GM12878 (cell line): ENCODE data around the gene GMPPA. TPM values are rescaled to one million over a fixed set of nuclear protein-coding genes. Genes with fewer than 3 reads are reported as not detected.

Source experiments
- ATAC-seq: fragments of 200-7000 bp; cut with Tn5 transposase; 3 replicates; pipeline ENCODE4 v1.9.1; 2020; ENCODE audit warnings: mild to moderate bottlenecking, moderate library complexity
- BruUV-seq: library from RNA; stranded (reverse); fragments of 400-500 nt; replicated peaks from 2 replicates; lab custom pipeline; 2021; lab: Mats Ljungman, UMichigan
- CTCF ChIA-PET: fragments of 300-600 bp; sonication (Branson Sonifier 250); formaldehyde crosslinking; extraction: SDS; loops from one replicate; lab custom pipeline; 2021; ENCODE audit warnings: inconsistent platforms; lab: Yijun Ruan, JAX
- POLR2A ChIA-PET: fragments of 350-600 bp; formaldehyde crosslinking; extraction: SDS; loops from one replicate; lab custom pipeline; 2021; ENCODE audit warnings: inconsistent platforms; lab: Charles Lee
- RAD21 ChIA-PET: fragments of 300-600 bp; sonication (Branson Sonifier 250); formaldehyde crosslinking; loops from one replicate; lab custom pipeline; 2023; ENCODE audit warnings: antibody characterized with exemption; ENCODE audit not compliant: unreplicated experiment; lab: Charles Lee
- SMC1A ChIA-PET: fragments of 300-600 bp; sonication (Branson Sonifier 250); formaldehyde crosslinking; loops from one replicate; lab custom pipeline; 2023; ENCODE audit not compliant: unreplicated experiment, uncharacterized antibody; lab: Charles Lee
- DNase-seq: peaks from one replicate; pipeline ENCODE4 v3.0.0-alpha.2; 2011; ENCODE audit warnings: low read depth, low spot score
- FAIRE-seq: peaks from 3 replicates; lab custom pipeline; 2011; peaks lifted over from hg19 to GRCh38; lab: Jason Lieb, UNC
- H2AFZ ChIP-seq: 2 replicates; pipeline ENCODE4 v1.6.0; 2011; ENCODE audit warnings: low read depth, low read length, control low read depth; ENCODE audit not compliant: control insufficient read depth
- H3K27ac ChIP-seq: 2 replicates; pipeline ENCODE4 v1.5.1; 2011; ENCODE audit warnings: control low read depth; ENCODE audit not compliant: control insufficient read depth, insufficient read depth
- H3K27me3 ChIP-seq, 2 experiments: replicated peaks in 1 of 2; 2 replicates each; pipeline versions ENCODE4 v1.6.0 to v1.6.1; 2011; ENCODE audit warnings: low read length in 1 of 2; ENCODE audit not compliant: control insufficient read depth in 2 of 2, insufficient read depth in 2 of 2
- H3K36me3 ChIP-seq, 2 experiments: 2 replicates each; pipeline ENCODE4 v1.5.1; 2011; ENCODE audit warnings: low read length in 1 of 2; ENCODE audit not compliant: control insufficient read depth in 2 of 2, insufficient read depth in 2 of 2
- H3K4me1 ChIP-seq: 2 replicates; pipeline ENCODE4 v1.6.1; 2011; ENCODE audit warnings: mild to moderate bottlenecking, low read length, moderate library complexity, mixed read lengths; ENCODE audit not compliant: control insufficient read depth, insufficient read depth
- H3K4me2 ChIP-seq: 2 replicates; pipeline ENCODE4 v1.6.0; 2011; ENCODE audit warnings: control low read depth; ENCODE audit not compliant: control insufficient read depth, insufficient read depth
- H3K4me3 ChIP-seq: fragments of 200-600 bp; sonication (generic); 2 replicates; pipeline ENCODE4 v1.5.1; 2016
- H3K79me2 ChIP-seq: 2 replicates; pipeline ENCODE4 v1.6.0; 2011; ENCODE audit warnings: low read length; ENCODE audit not compliant: control insufficient read depth, insufficient read depth
- H3K9ac ChIP-seq: 2 replicates; pipeline ENCODE4 v1.8.0; 2011; ENCODE audit warnings: low read length, control low read depth, mixed read lengths; ENCODE audit not compliant: control insufficient read depth, insufficient read depth
- H3K9me3 ChIP-seq: replicated peaks from 3 replicates; pipeline ENCODE4 v1.5.1; 2011; ENCODE audit warnings: mild to moderate bottlenecking, low read length; ENCODE audit not compliant: control insufficient read depth, insufficient read depth
- H4K20me1 ChIP-seq: 2 replicates; pipeline ENCODE4 v1.6.0; 2011; ENCODE audit not compliant: control insufficient read depth, insufficient read depth
- CBFB ChIP-seq: IDR thresholded peaks from 2 replicates; pipeline ENCODE4 v1.6.1; 2016; ENCODE audit warnings: antibody characterized with exemption, low read depth
- CHD1 ChIP-seq: IDR thresholded peaks from 2 replicates; pipeline ENCODE4 v1.6.1; 2012; ENCODE audit warnings: low read depth, low read length, improper control_type of control experiment
- CREM ChIP-seq: IDR thresholded peaks from 2 replicates; pipeline ENCODE4 v1.6.1; 2014; ENCODE audit warnings: antibody characterized with exemption, low read depth
- E2F4 ChIP-seq: IDR thresholded peaks from 2 replicates; pipeline ENCODE4 v1.6.1; 2012; ENCODE audit warnings: low read depth, low read length, improper control_type of control experiment
- RELB ChIP-seq: fragments of 450-650 bp; IDR thresholded peaks from 2 replicates; pipeline ENCODE4 v1.6.1; 2017; ENCODE audit warnings: low read depth, mild to moderate bottlenecking, moderate library complexity
- STAT3 ChIP-seq: IDR thresholded peaks from 2 replicates; pipeline ENCODE4 v1.6.1; 2011; ENCODE audit warnings: low read depth, low read length, improper control_type of control experiment
- TAF1 ChIP-seq: IDR thresholded peaks from 2 replicates; pipeline ENCODE4 v1.6.1; 2011; ENCODE audit warnings: mild to moderate bottlenecking, low read depth, low read length, borderline replicate concordance
- ZBTB40 ChIP-seq: fragments of 450-650 bp; IDR thresholded peaks from 2 replicates; pipeline ENCODE4 v1.6.1; 2016; ENCODE audit warnings: mild to moderate bottlenecking, moderate library complexity, borderline replicate concordance
- WGBS: methylation state at CpG from one replicate; pipeline ENCODE4 v1.1.6; 2016; ENCODE audit warnings: low lambda C conversion rate; ENCODE audit not compliant: insufficient replicate concordance, insufficient coverage; ENCODE audit errors: missing lambda C conversion rate; 5-methylcytosine and 5-hydroxymethylcytosine counted together
- in situ Hi-C: fragments of 300-500 bp; cut with MboI; formaldehyde crosslinking; loops from 9 replicates; pipeline ENCODE4 v1.14.3; 2018; ENCODE audit warnings: mixed read lengths
- intact Hi-C: fragments of 100-400 bp; cut with micrococcal nuclease; formaldehyde crosslinking; loops from one replicate; pipeline ENCODE4 v1.14.2; 2022; ENCODE audit not compliant: unreplicated experiment
- polyA plus RNA-seq, 11 experiments: library from polyadenylated mRNA; depleted of rRNA in 4 of 11; unstranded in 6 of 11; stranded (reverse) in 5 of 11; fragments of >200 nt; fragmentation: Nextera tagmentation in 4 of 11; fragmentation: Illumina TruSeq in 1 of 11; extraction: Ambion mirVana in 4 of 11; extraction: Trizol in 1 of 11; gene quantifications; 1 replicate in 1 of 11; 2 replicates in 10 of 11; pipeline versions ENCODE4 v1.2.1 to v1.2.3, GENCODE V29; 2011 to 2016; ENCODE audit warnings: inconsistent platforms in 2 of 11, missing spikeins in 2 of 11, low read depth in 1 of 11
- total RNA-seq, 4 experiments: library from RNA; depleted of rRNA in 3 of 4; stranded (reverse); fragments of >200 nt in 3 of 4; fragmentation: Illumina TruSeq in 1 of 4; extraction: Trizol in 1 of 4; gene quantifications; 2 replicates each; pipeline versions ENCODE4 v1.2.1 to v1.2.3, GENCODE V29; 2013 to 2021
- TF ChIP-seq, protein P1 (sequence below): fragments of 450-650 bp; IDR thresholded peaks from 2 replicates; pipeline ENCODE4 v1.6.1; 2017; ENCODE audit warnings: mild to moderate bottlenecking

Gene GMPPA
- total and polyA plus RNA-seq, 10 of the 15 experiments (the other 5 are each of a cell fraction or from before 2014, with no cell fraction given), result 1.9 to 83.2 (median 45.0) TPM

GRCh38 chr2:219514196-219514761, 15.6 kb downstream of the GMPPA start, which contains the start of gene ASIC4:
Gene ASIC4 (plus strand): TSS chr2:219514482. CDS start chr2:219514725, 243 bp downstream.
- WGBS, result 9% methylated on average over 30 of the region's 31 CpGs
- TF ChIP-seq RELB (no peak), CBFB (no peak), E2F4 (no peak), ZBTB40 (no peak), TAF1 (no peak), CREM (no peak), STAT3 (no peak), CHD1 (no peak)
- TF ChIP-seq, protein P1, sequence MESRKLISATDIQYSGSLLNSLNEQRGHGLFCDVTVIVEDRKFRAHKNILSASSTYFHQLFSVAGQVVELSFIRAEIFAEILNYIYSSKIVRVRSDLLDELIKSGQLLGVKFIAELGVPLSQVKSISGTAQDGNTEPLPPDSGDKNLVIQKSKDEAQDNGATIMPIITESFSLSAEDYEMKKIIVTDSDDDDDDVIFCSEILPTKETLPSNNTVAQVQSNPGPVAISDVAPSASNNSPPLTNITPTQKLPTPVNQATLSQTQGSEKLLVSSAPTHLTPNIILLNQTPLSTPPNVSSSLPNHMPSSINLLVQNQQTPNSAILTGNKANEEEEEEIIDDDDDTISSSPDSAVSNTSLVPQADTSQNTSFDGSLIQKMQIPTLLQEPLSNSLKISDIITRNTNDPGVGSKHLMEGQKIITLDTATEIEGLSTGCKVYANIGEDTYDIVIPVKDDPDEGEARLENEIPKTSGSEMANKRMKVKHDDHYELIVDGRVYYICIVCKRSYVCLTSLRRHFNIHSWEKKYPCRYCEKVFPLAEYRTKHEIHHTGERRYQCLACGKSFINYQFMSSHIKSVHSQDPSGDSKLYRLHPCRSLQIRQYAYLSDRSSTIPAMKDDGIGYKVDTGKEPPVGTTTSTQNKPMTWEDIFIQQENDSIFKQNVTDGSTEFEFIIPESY, result no peak
- Histone ChIP-seq H3K79me2 (no peaks in the 10 kb centered on the region), H3K36me3 (no peaks in the 10 kb centered on the region), H3K27ac (no peak within 1 kb of the TSS), H4K20me1 (no peaks in the 10 kb centered on the region), H3K9me3 (no peaks in the 10 kb centered on the region), H2AFZ (no peak within 1 kb of the TSS), H3K9ac (no peak within 1 kb of the TSS), H3K27me3 (peaks cover 15 to 17% of the 10 kb centered on the region in 2 experiments; a peak in 3 of 4 replicates), H3K4me1 (no peaks in the 10 kb centered on the region), H3K4me3 (no peak within 1 kb of the TSS), H3K4me2 (no peak within 1 kb of the TSS)
- BruUV-seq, result no TSS peak
- FAIRE-seq (no peak), ATAC-seq (no peak), DNase-seq (no peak)
- POLR2A ChIA-PET, result no interaction called here
- SMC1A ChIA-PET, result no interaction called here
- RAD21 ChIA-PET, result no interaction called here
- intact Hi-C loops (no loop called here), in situ Hi-C loops (no loop called here)
- CTCF ChIA-PET, result interaction anchor here (1.5 kb wide), 1 partner anchor 19 kb away, joined by 5 read pairs; no protein-coding TSS in a partner anchor
